ENCODE data around the gene IGFL3. TPM values are rescaled to one million over a fixed set of nuclear protein-coding genes. Genes with fewer than 3 reads are reported as not detected.

The IGFL3 gene
- total and polyA plus RNA-seq, 12 donors: not detected

GRCh38 chr19:46125447-46125846 lies 959 bp upstream of the IGFL3 start:
- no peak overlapping the region for H3K27ac ChIP-seq
- 81% methylated on average over 4 of the region's 4 CpGs for WGBS, 2 donors
- H3K9me3 ChIP-seq: no peaks in the 10 kb centered on the region
- peak in 2 of 8 donors; percentile 11 to 31 for ATAC-seq
- H3K36me3 ChIP-seq: no peaks in the 10 kb centered on the region
- DNase-seq: no peak
- no peak for TF ChIP-seq CTCF (IDR thresholded peaks at IDR 0.05)
- intact Hi-C loops (cut with DNase I): no loop called here
- H3K4me3 ChIP-seq: no peak overlapping the region
- H3K4me1 ChIP-seq: peaks cover 0 to 7% (median 0%) of the 10 kb centered on the region in 9 donors
- H3K27me3 ChIP-seq: peaks cover 0 to 55% (median 0%) of the 10 kb centered on the region in 7 donors

GRCh38 chr19:46118136-46118535 lies 6.4 kb downstream of the IGFL3 start:
- intact Hi-C loops (cut with DNase I): no loop called here
- H3K27ac ChIP-seq: no peak overlapping the region
- H3K36me3 ChIP-seq: no peaks in the 10 kb centered on the region
- H3K27me3 ChIP-seq: peaks cover 0 to 56% (median 10%) of the 10 kb centered on the region in 7 donors
- ATAC-seq: no peak
- 80 to 81% methylated on average over 3 of the region's 3 CpGs for WGBS, 2 donors
- DNase-seq: no peak
- no peak for TF ChIP-seq CTCF (IDR thresholded peaks at IDR 0.05)
- H3K9me3 ChIP-seq: peaks cover 0 to 5% (median 0%) of the 10 kb centered on the region in 11 donors
- H3K4me1 ChIP-seq: peaks cover 0 to 7% (median 0%) of the 10 kb centered on the region in 9 donors
- H3K4me3 ChIP-seq: no peak overlapping the region

- Histone ChIP-seq H3K4me3 (no peak overlapping the region), H3K4me1 (no peaks in the 10 kb centered on the region), H3K9me3 (peaks cover 0 to 5% (median 0%) of the 10 kb centered on the region in 11 donors), H3K27me3 (peaks cover 0 to 68% (median 30%) of the 10 kb centered on the region in 7 donors), H3K36me3 (no peaks in the 10 kb centered on the region), H3K27ac (no peak overlapping the region)
- no peak for TF ChIP-seq CTCF (IDR thresholded peaks at IDR 0.05)
- no peak for DNase-seq
- intact Hi-C loops (cut with DNase I): no loop called here
- WGBS, 2 donors: 72 to 74% methylated on average over 3 of the region's 3 CpGs
- ATAC-seq: no peak
Observed at GRCh38 chr19:46116121-46116520, 8.4 kb downstream of the IGFL3 start.

GRCh38 chr19:46115396-46116106 lies 8.9 kb downstream of the IGFL3 start:
- no peaks in the 10 kb centered on the region for H3K36me3 ChIP-seq
- TF ChIP-seq CTCF (IDR thresholded peaks at IDR 0.05): no peak
- 76 to 80% methylated on average over 9 of the region's 9 CpGs for WGBS, 2 donors
- no peaks in the 10 kb centered on the region for H3K4me1 ChIP-seq
- H3K4me3 ChIP-seq: no peak overlapping the region
- peaks cover 0 to 68% (median 31%) of the 10 kb centered on the region in 7 donors for H3K27me3 ChIP-seq
- no peak overlapping the region for H3K27ac ChIP-seq
- ATAC-seq (no peak), DNase-seq (no peak)
- intact Hi-C loops (cut with DNase I): no loop called here
- peaks cover 0 to 5% (median 0%) of the 10 kb centered on the region in 11 donors for H3K9me3 ChIP-seq
